TTC549 (cell line): ENCODE data around the gene ZNF664.
"Not testable (repeated sequence)": the region's sequence is repeated elsewhere in the genome, so short reads cannot be mapped to it uniquely, and the experiment has no call there.

Experiments used
- FAIRE-seq: peaks from 2 replicates; lab custom pipeline; 2012; peaks lifted over from hg19 to GRCh38; lab: Jason Lieb, UNC

The ZNF664 gene

DNA sequence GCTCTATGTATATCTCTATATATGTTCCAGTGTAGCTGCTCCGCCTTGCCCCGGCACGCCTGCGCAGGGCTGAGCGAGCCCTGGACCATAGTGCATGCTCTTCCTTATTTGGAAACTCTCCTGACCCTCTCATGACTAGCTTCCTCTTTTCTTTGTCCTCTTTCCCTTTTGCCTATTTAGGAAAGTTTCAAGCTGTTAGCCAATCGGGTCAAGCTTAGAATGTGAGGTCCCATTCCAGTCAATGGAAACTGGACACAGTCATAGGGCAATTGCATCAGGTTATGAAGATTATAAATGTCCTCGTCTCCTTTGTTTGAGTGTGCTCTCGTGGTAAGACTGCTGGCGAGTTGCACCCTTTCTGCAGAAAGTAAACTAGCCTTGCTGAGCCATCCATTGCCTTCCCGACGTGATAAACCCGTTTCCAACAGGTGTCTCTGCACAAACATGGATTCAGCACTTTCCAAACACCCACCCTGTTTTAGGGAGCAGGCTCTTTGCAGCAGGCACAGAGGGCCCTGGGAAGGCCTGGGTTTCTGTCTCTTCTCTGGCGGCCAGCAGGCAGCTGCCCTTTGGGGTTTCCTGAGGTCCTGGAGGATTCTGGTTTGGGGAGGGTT is 31.3 kb upstream of the ZNF664 start:
- FAIRE-seq, result no peak

- no peak for FAIRE-seq
These were observed 30.8 kb upstream of the ZNF664 start for GRCh38 chr12:123942238-123942653.

GRCh38 chr12:123942911-123943648 is 29.9 kb upstream of the ZNF664 start:
- no peak for FAIRE-seq

- FAIRE-seq, result no peak
These were observed 29.2 kb upstream of the ZNF664 start for GRCh38 chr12:123943816-123944215.

GRCh38 chr12:123944696-123945095 is 28.3 kb upstream of the ZNF664 start:
- FAIRE-seq, result no peak

DNA sequence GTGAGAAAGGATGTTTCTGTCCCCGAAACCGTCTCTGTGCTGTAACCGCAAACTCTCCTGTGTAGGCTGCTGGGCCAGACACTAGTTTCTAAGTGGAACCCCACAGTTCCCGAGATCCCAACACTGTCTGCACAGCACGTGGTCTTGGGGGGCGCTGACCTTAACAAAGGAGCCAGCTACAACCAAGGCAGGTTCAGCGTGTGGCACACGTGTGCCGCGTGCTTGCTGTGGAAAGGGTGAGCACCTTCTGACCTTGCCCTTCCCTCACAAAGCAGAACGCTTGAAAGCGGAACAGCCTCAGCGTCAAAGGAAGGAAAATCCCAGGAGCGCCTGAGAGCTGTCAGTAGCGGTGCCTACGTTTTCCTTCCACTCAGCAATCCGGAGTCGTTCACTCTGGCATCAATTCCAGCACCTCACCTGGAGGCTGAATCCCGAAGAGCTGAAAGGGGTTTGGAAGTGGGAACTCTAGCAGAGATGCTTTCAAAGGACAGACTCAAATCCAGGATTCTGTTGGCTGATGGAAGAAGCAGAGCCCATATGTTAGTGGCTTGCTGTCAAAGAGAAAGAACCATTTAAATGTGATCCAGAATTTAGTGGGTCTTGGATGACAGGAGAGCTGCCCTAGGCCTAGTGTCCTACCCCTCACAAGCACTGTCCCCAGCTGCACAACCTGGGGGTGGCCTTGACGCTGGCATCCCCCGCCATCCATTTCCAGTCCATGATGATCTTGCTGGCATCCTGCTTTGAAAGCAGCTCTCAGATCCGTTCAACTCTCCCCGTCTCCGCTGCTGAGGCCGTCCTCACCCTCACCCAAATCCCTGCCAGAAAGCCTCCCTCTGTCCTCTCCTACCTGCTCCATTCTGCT is 27.5 kb upstream of the ZNF664 start:
- FAIRE-seq, result no peak

DNA sequence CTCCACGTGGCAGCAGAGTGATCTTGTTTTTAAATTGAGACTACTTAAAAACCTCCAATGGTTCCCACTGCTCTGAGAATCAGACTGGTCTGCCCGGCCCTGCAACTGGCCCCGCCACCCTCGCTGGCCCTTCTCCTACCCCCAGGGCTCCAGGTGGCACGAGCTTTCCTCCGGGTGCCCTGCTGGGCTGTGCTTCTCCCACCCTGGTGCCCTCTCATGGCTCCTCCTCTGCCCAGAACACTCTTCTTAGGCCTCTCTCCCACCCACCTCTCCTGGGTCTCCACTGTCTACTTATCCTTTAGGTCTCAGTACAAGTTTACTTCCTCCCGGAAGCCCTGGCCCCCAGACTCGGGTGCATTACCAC is 26.9 kb upstream of the ZNF664 start:
- FAIRE-seq, result no peak

DNA sequence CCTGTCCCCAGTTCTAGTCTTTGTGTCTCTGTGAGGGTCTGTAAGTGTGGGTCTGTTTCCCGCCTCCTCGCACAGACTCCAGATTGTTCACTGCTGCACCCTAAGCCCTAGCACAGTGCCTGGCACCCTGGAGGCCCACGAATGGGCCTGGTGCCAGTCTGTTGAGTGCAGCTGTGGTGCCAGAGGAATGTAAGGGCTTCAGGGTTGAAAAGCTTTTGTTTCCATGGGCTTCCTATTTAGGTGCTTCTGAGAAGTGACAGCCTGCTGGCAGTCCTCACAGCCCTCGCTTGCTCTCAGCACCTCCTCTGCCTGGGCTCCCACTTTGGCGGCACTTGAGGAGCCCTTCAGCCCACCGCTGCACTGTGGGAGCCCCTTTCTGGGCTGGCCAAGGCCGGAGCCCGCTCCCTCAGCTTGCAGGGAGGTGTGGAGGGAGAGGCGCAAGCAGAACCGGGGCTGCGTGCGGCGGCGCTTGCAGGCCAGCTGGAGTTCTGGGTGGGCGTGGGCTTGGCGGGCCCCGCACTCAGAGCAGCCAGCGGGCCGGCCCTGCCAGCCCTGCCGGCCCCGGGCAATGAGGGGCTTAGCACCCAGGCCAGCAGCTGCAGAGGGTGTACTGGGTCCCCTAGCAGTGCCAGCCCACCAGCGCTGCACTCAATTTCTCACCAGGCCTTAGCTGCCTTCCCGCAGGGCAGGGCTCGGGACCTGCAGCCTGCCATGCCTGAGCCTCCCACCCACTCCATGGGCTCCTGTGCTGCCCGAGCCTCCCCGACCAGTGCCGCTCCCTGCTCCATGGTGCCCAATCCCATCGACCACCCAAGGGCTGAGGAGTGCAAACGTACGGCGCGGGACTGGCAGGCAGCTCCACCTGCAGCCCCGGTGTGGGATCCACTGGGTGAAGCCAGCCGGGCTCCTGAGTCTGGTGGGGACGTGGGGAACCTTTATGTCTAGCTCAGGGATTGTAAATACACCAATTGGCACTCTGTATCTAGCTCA is 26.2 kb upstream of the ZNF664 start:
- not testable (repeated sequence) for FAIRE-seq

GRCh38 chr12:123947531-123947930 is 25.5 kb upstream of the ZNF664 start:
- not testable (repeated sequence) for FAIRE-seq

DNA sequence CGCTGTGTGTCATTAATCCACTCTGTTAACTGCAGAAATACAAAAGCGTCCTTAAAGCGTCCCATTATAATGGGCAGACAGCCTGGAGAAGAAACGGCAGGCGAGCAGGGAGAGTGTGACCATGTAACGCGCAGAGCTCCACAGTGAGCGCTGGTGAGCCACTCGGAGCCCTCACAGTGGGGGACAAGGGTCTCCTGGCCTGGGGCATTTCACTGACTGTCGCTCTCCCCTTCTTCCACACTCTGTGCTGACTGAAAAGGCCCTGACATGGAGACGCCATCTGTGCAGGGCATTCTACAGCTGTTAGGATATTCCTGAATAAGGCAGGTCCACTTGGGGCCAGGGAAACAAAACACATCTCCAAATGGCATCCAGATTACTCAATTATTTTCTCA is 24.6 kb upstream of the ZNF664 start:
- FAIRE-seq, result no peak

- FAIRE-seq, result no peak
These were observed 23.9 kb upstream of the ZNF664 start for GRCh38 chr12:123948796-123949769.

GRCh38 chr12:123949770-123950165 is 23.2 kb upstream of the ZNF664 start:
- no peak for FAIRE-seq

DNA sequence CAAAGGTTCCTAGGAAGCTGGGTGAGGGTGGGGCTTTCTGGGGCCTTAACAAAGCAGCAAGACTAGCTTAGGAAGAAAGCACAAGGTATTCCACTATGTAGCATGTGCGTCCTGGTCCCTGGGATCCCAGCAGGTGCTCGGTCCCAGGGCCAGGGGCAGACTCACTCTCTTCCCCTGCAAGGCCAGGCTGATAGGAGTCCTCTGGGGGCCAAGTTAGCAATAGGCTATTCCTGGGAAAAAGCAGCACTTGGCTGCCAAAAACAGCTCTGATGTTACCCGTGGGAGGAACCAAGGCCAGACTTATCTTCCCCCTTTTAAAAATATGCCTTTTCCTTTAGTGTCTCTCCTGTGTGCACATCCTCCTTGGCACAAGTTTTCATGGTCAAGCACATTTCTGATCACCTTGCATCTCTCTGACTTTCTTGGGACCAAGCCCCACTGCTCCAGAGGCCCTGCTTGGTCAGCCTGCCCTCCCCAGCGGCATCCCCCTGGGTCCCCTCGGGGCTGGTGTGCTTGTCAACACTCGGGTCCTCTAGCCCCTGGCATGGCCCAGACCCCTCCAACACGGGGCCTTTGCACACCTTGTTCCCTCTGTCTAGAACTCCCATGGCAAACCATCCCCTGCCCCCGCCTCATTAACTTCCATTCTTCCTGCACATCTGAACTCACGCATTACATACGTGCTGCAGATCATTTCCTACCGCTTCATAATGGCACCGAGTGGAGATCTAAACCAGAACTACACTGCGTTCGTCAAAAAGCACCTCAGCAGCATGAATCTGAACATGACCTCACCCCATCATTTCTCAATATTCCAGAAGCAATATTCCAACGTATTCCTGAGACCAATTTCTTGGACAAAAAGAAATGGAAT is 22.3 kb upstream of the ZNF664 start:
- FAIRE-seq, result no peak

DNA sequence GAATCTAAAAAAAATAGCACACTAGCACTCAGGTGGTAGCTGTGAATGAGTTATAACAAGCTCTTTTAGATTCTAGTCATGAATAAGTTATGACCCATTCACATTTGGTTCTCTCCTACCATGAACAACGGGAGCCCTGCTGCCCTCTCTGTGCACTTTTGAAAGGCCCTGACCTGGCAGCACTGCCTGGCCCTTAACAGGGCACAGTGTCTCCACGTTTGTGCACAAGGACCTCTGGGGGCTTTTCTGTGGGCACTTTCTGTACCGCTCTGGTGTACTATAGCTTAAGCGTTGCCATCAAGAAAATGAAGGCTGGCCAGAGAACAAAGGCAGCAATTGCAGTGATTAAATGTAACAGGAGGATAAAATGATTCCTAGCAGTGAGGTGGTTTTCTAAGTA is 21.5 kb upstream of the ZNF664 start:
- no peak for FAIRE-seq

GRCh38 chr12:123952037-123952436 is 21.0 kb upstream of the ZNF664 start:
- FAIRE-seq, result no peak

GRCh38 chr12:123954647-123955350 is 18.2 kb upstream of the ZNF664 start:
- FAIRE-seq, result no peak

DNA sequence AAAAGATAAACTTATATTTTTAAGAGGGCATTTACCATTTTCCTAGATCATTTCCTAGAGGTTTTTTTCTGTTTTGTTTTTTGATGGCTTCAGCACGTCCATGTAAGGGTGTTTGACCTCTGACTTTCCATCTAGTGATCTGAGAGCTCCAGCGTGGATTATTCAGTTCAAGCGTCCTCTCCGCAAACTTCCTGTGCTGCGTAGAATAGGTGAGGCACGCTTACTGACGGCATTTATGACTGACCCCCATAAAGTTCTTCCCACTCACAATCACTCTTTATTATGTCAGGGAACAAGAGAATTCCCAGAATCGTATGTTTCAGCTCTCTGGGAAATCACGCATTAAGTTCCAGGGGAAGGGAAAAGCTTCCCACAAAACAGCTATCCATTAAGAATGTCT is 16.8 kb upstream of the ZNF664 start:
- no peak for FAIRE-seq

- no peak for FAIRE-seq
These were observed 15.8 kb upstream of the ZNF664 start for GRCh38 chr12:123957196-123957595.

DNA sequence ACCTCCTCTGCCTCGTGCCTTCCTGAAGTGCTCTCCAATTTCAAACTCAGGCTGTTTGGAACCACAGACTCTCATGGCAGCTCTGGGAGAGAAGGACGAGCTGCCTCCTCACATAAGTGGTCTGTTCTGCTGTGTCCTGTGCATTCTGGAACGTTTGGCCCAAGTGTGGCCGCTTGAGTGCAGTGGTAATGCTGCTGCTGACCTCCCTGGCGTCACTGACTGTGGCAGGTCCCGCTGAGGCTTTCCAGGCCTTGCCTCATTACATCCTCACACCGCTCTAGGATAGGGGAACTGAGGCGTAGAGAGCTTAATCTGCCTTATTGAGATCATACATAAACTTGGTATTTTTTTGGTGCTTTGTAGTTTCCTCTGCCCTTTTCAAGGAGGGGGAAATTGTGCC is 14.6 kb upstream of the ZNF664 start:
- FAIRE-seq, result no peak
